Measurements from ENCODE around the gene PABPC3.
A peak's percentile ranks its signal among the peaks of the same experiment; 100 is the strongest.

PABPC3 gene

DNA sequence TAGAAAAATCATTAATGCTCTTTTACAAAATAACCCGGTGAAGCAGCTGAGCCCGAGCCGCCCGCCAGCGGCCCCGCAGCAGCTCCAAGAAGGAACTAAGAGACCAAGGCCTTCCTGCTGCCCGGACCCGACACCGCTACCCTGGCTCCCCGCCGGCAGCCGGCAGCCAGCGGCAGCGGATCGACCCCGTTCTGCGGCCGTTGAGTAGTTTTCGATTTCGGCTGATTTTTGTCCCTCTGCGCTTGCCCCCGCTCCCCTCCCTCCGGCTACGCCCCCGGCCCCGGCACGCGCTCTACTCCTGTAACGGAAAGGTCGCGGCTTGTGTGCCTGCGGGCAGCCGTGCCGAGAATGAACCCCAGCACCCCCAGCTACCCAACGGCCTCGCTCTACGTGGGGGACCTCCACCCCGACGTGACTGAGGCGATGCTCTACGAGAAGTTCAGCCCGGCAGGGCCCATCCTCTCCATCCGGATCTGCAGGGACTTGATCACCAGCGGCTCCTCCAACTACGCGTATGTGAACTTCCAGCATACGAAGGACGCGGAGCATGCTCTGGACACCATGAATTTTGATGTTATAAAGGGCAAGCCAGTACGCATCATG is at the start of gene PABPC3:
TSS of gene PABPC3 (plus strand) at position 286 of the 603 bp plus-strand sequence. CDS start at position 349, 63 bp downstream.
- TF ChIP-seq, protein P1, sequence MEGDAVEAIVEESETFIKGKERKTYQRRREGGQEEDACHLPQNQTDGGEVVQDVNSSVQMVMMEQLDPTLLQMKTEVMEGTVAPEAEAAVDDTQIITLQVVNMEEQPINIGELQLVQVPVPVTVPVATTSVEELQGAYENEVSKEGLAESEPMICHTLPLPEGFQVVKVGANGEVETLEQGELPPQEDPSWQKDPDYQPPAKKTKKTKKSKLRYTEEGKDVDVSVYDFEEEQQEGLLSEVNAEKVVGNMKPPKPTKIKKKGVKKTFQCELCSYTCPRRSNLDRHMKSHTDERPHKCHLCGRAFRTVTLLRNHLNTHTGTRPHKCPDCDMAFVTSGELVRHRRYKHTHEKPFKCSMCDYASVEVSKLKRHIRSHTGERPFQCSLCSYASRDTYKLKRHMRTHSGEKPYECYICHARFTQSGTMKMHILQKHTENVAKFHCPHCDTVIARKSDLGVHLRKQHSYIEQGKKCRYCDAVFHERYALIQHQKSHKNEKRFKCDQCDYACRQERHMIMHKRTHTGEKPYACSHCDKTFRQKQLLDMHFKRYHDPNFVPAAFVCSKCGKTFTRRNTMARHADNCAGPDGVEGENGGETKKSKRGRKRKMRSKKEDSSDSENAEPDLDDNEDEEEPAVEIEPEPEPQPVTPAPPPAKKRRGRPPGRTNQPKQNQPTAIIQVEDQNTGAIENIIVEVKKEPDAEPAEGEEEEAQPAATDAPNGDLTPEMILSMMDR (conservative IDR thresholded peaks at IDR 0.05) = no peak
- H3K27ac ChIP-seq = no peak within 1 kb of the TSS

DNA sequence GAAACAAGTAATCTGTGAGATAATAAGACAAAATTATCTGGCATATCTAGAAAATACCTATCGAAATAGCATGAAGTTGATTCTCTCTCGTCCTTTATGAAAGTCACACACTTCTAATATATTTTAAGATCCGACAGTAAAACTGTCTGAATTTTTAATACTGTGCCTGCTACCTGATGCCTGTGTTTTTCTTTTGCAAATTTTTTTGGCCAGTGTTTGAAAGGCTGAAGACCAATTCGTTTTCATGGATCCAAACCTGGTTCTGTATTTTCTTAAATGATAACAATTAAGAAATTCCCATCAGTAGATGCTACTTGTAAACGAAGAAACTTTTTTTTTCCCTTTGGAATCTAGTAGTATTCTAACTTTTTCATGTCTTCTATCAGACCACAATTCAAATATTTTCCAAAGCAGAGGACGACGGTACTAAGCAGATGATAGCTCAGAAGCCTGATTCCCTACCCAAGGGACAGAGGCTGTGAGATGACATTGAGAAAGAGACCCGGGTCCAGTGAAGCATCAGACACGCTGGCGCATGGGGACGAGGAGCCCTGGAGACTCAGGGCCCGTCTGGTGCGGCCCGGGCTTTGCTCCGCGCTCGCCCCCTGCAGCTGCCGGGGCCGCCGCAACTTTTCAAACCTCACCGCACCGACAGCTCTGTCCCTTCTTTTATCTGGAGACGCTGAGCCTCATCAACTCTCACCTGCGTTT is 49.5 kb upstream of the PABPC3 start:
- TF ChIP-seq, protein P1 (conservative IDR thresholded peaks at IDR 0.05) = no peak
- H3K27ac ChIP-seq = no peak overlapping the region

DNA sequence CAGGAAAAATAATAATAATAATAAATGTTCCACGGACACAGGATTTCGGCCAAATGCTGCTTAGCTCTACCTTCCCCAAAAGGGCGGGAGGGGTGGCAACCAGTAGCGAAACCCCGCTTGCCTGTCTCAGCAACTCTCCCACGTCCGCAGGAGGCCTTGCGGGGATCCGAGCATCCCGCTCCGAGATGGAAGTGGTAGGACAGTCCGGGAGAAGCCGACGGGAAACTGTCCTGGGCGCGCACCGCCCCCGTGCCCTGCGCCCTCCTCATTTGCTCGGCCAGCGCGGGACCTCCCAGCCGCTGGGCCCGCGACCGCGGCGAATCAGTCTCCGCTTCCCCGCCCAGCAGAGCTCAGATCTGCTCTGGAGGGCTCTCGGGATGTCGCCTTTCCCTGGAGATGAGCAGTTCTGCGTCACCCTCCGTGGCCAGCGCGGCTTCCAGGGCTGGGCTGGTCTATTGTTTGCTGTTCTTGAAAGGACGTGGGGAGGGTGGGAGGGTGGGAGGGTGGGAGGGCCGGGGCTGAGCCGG is 48.9 kb upstream of the PABPC3 start:
- no peak overlapping the region for H3K27ac ChIP-seq
- TF ChIP-seq, protein P1 (conservative IDR thresholded peaks at IDR 0.05) = 0 out of 2 replicates have a peak, but pooled peaks have one; percentile 9

DNA sequence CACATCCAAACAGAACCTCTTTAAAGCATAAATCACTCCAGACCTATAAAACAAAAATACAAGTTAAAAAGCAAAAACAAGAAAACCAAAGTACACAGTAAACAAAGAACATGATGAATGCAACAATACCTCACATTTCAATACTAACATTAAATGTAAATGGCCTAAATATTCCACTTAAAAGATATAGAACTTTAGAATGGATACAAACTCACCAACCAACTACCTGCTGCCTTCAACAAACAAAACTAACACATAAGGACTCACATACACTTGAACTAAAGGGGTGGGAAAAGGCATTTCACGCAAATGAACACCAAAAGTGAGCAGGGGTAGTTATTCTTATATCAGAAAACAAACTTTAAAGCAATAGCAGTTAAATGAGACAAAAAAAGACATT is 44.9 kb upstream of the PABPC3 start:
- H3K27ac ChIP-seq = no peak overlapping the region
- TF ChIP-seq, protein P1 (conservative IDR thresholded peaks at IDR 0.05) = no peak

DNA sequence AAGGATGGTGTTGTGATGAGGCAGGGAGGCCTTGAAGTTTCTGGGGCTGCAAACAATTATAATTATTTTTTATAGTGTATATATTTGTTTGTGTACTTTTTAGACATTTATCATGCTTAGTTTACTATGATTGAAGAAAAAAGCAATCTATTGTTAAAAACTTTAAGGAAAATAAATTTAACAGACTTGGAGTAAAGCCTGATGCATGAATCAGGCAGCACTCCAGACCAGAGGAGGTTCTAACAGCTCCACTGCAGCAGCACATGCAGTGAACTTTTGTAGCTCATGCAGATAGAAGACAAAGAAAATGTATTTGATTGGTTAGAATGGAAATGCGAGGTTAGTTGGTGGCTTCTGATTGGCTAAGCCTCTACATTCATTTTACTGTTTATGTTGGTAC is 36.8 kb upstream of the PABPC3 start:
- TF ChIP-seq, protein P1 (conservative IDR thresholded peaks at IDR 0.05) = no peak
- H3K27ac ChIP-seq = no peak overlapping the region

DNA sequence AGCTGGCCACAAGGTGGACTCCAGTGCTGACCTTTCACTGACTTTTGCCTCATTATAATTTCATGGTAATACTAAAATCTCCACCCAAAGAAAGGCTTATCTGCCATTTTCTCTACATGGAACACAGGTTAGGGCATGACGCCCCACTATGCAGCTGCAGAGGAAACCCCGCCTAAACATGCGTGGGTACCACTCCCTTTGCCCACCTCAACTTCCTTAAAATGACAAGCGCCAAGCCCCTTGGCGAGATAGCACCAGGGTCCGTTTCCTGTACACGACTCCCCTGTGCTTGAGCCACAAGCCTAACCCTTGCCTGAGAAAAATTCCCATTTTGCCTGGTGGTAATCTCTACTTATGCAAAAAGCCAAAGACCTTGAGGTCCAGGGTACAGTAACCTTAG is 36.0 kb upstream of the PABPC3 start:
- TF ChIP-seq, protein P1 (conservative IDR thresholded peaks at IDR 0.05) = no peak
- H3K27ac ChIP-seq = no peak overlapping the region

DNA sequence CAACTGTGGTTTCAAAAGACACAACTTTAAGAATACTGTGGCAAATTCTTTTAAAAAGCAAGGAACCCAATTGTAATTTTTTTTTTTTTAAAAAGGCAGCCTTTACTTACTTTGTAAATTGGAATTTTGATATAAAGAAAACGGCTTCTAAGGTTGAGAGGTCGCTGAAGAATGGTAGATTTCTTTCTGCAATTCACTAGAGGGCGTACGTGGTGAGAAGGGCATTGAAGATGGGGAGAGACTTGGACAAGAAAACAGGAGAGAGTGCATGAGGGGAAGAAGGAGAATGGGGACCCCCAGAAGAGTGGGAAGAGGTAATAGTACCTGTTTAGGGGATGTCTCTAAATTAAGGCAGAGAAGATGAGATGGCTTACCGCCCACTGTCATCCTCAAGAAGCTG is 33.5 kb upstream of the PABPC3 start:
- TF ChIP-seq, protein P1 (conservative IDR thresholded peaks at IDR 0.05) = no peak

More for the DNA sequence above, 33.5 kb upstream of the PABPC3 start:
- H3K27ac ChIP-seq = no peak overlapping the region
